ENCODE measurements around the gene CABLES2.
"Not testable (repeated sequence)": the region's sequence is repeated elsewhere in the genome, so short reads cannot be mapped to it uniquely, and the experiment has no call there.

CABLES2 gene

DNA sequence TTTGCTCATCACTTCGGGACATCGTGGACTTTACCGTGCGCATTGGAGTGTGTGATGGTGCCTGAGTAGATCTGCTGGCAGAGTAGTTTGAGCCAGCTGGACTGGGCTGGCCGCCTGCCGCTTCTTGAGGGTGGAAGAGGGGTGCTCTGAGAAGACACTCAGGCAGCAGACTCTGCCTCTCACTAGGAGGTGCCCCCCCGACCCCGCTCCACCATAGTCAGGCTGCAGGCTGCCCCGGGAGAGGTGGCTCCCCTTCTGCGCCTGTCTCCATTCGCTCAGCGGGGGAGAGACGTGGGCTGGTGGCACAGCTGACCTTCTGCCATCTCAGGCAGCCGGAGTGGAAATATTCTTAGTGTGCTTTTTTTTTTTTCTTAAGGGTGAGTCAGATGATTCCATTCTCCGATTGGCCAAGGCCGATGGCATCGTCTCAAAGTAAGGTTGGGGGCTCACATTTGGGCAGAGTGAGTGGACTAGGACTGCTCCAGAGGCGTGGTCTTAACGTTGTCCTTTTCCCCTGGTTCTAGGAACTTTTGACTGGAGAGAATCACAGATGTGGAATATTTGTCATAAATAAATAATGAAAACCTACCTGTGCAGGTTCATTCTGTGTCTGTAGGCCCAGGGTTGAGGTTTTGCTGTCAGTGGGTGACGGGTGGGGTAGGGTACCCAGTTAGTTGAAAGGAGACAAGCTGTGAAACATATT is 19.0 kb downstream of the CABLES2 start:
- no peak for DNase-seq

DNA sequence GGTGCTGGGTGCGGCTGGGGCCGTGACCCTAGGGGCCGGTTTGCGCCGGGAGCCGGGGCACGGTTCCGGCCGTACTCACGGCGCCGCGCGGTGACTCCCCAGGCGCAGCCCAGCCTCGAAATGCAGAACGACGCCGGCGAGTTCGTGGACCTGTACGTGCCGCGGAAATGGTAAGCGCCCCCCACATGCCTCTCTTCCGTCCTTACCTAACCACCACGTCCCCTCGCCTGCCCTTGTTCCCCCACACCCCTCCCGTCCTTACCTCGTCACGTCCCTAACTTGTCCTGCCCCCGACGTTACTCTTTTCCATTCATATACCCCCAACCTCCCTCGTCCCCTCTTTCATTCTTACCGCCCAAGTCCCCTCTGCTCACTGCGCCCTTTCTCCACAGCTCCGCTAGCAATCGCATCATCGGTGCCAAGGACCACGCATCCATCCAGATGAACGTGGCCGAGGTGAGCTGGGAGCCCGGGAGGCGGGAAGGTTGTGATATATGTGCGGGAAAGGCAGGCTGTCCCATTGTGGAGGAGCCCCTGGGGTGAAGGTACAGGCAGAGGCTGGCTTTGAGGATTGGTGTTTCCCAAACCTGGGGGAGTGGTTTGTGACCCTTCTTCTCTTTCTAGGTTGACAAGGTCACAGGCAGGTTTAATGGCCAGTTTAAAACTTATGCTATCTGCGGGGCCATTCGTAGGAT is 19.7 kb downstream of the CABLES2 start:
- no peak for DNase-seq

DNA sequence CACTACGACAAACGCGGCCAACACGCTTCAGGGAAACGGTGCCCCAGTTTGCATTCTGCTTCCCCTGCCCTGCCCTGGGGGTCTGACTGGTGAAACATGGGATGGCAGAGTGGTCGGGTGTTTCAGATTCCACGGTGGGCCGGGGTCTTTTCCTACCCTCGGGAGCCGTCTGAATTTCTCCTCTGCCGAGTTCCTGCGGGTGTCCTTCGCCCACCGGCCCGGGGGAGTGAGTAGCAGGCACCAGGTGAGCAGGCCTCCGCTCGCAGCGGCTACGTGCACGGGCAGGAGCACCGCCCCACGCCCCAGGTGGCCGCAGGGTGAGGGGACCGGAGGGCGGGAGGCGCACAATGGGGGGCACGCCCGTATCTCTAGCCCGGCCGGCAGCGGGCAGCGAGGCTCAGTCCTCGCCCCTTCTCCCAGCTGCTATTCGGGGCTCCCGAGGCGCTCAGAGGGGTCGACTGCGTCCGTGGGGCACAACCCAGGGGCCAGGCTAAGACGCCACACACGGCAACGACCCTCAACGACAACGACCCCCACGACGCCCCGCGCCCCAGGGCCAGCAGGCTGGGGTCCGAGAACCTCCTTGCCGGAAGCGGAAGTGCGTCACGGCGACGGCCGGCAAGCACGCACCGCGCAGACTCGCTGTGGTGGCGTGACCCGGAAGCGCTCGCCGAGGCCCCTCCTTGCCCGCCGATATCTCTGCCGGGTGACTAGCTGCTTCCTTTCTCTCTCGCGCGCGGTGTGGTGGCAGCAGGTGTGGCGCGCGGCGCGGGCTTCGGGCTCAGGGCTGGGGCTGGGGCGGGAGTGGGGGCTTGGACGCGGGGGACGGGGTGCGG is 20.5 kb downstream of the CABLES2 start, which contains the start of gene RPS21:
RPS21 (plus strand) TSS at position 721 of the 836 bp plus-strand sequence. CDS start 236 bp downstream, outside the sequence.
- DNase-seq = peak; percentile 83

DNA sequence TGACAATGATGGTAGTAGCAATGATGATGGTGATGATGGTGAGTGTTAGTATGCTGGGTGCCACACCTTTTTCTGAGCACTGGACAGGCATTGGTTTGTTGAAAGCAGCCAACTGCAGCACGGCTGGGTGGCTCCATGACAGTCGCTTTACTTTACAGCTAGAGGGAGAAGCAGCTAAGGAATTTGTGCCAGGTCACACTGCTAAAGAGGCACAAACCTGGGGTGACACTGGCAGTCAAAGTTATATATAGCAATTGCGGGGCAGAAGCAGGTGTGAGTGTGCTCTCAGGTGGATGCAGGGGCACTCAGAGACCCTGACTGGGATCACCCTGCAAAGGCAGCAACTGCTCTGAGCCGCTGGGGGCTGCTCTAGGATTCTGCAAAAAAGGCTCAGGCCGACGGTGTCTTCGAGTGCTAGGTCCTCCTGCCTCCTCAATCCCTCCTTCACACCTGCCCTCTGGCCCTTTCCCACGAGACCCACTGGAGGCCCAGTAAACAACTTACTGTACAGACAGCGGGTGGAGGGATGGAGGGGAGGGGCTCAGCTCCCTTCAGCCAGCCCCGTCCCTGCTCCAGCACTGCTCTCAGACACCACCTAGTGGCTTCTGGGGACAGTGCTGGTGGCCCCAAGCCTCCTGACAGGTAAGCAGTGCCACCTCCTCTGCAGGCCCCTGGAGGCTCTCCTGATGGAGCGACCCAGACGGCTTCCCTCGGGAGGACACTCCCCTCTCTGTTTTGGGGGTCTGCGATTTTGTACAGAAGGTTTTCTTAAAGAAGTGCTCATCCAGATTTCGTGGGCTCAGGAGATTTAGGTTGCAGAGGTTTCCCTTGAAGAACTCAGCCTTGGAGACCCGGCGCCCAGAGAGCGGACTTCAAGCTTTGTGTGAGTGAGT is 24.5 kb downstream of the CABLES2 start:
- DNase-seq = peak; percentile 62

DNA sequence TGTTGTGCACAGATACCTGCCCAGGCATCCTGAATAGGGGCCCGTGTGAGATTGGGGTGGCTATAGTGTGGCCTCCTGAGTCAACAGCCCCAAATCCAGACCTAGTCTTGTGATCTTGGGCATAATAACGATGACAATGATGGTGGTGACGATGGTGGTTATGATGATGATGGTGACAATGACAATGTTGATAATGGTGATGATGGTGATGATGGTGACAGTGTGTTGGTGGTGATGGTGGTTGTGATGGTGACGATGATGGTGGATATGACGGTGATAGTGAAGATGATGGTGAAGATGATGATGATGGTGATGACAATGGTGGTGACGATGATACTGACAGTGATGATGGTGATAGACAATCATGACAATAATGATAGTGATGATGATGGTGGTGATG is 25.2 kb downstream of the CABLES2 start:
- DNase-seq = no peak

DNA sequence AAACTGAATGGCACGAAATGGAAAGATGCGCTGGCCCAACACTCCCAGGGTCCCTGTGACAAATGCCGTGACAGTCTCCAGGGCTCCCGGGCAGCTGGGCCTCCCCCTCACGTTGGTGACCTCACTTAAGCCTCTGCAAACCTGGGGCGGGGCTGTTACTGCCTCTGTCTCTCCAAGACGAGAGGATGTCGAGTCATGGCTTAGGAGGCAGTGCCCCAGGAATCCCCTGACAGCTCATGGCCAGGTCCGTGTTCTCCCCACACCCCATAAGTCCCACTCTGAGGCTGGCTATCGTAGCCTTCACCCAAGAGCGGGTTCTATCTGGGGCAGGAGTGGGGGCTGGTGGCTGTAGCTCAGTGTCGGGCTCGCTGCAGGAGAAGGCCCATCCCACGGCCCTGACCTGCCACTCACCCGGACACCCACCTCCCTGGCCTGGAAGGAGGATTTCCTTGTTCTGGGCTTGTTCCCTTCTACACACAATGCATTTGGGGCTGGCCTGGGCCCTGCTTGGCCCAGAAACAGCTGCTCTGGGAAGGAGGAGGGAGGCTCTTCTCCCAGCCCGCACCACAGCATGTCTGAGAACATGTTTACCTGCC is 25.8 kb downstream of the CABLES2 start:
- no peak for DNase-seq

DNA sequence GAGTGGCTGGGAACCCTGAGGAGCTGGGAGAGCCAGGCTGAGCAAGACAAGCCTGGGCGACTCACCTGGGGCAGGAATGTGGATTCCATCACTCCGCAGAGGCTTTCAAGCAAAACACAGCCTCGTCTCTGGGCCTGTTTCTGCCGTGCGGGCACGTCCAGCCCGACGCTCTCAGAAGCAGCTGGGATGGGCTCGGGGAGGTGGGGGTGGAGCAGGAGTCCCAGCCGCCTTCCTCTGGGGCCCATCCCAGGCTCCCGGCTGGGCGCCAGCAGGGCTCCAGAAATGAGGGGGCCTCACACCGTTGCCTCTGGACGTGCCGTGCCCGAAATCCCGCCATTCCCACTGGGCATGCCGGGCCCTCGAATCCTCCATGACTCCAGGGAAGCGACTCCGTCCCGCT is 28.9 kb downstream of the CABLES2 start:
- DNase-seq = no peak

DNA sequence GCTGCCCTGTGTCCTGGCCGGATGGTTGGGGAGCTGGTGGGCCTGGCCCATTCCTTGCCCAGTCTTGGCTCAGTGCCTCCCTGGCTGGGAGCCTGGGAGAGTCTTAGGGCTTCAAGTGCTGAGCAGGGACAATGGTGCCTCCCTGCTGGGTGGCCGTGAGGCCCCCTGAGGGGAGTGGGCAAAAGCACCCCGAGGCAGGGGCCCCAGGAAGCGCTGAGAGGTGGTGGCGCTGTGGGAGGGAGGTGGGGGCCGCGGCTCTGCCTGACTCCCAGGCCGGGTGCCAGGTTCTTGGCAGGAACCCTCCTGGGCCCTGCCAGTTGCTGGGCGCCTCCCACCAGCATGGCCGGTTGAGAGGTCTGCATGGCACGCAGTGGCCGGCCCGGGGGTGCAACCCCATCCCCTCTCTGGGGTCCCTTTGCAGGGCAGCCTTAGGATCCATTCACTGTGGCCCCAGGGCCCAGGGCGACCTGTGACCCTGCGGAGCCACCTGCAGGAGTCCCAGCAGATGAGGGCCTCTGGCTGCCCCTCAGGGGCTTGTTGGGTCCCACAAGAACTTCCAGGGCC is 29.4 kb downstream of the CABLES2 start:
- no peak for DNase-seq

DNA sequence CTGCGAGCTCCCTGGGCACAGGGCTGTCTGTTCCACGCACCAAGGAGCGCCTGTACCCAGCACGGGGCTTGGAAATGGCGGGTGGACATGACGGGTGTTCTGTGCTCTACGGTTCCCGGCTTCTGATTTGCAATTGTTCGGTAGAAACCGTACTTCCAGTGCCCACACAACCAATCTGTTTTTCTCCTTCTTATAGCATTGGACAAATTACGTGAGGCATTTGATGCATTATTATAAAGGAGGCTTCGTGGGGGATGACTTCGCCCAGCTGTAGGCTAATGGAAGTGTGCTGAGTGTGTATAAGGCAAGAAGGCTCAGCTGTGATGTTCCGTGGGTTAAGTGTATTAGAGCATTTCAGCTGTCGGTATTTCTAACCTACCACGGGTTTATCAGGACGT is 30.0 kb downstream of the CABLES2 start:
- no peak for DNase-seq

DNA sequence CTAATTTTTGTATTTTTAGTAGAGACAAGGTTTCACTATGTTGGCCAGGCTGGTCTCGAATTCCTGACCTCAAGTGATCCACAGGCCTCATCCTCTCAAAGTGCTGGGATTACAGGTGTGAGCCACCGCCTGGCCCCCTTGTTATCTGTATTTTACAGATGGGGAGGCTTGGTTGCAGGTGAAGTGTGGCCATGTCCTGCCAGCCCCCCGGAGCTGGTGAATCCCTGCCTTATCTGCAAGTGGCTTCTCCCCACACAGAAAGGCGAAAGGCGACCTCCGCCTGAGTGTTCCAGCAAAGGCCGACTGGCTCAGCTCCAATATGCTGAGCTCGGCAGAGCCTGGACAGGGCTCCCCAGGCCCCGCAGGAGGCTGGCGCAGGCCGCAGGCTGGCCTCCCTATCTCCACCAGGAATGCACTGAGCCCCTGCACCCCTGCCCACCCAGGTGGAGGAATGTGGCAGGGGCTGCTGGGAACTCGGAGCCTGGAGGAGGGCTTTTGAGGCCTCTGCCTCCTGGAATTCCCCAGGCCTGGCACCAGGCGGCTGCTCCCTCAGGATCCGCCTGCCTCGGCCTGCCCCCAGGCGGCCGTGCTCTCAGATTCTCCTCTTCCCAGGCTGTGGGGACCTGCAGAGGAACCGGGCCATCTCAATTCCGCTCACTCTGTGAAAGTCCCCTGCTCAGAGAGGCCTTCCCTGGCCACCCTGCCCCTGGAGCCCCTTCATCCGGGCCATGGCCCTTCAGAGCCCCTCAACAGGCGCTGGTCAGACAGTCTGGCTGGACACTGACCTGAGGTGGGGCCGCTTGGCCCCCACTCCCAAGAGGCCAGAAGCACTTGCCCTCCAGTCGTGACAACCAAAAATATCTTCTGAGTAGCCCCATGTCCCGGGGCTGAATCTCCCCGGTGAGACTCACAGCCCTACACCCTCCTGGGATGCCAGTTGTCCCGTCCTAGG is 30.7 kb downstream of the CABLES2 start:
- DNase-seq = no peak

DNA sequence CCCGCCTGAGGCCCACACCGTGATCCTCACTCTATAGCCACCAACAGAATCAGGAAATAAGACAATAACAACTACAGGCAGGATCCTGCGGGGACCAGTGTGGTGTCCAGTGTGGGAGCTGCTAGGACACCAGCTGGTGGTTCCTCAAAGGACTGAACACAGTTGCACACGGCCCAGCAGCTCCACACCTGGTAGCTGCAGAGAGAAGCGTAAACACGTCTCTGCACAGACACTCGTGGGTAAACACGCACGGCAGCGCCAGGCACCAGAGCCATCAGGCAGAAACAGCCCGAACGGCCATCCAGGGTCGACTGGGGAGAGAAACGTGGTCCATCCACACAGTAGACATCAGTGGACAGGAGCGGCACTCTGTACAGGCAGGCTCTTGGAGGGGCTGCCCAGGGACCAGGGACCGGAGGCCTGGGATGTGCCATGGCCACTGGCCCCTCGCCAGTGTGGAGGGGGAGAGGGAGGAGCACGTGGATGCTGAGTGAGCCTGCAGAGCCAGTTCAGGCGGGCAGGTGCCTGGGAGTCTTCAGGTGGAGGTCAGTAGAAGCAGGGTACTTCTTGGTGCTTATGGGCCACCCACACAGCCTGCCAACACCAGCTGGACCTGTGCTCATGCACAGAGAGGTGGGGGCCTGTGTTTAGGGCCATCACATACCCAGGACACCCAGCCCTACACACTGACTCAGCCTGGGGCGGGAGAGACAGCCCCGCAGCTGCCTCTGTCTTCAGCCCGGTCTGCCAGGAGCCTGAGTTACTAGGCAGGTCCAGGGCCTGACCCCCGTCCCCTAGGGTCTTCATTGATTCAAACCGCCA is 32.5 kb downstream of the CABLES2 start:
- DNase-seq = no peak

DNA sequence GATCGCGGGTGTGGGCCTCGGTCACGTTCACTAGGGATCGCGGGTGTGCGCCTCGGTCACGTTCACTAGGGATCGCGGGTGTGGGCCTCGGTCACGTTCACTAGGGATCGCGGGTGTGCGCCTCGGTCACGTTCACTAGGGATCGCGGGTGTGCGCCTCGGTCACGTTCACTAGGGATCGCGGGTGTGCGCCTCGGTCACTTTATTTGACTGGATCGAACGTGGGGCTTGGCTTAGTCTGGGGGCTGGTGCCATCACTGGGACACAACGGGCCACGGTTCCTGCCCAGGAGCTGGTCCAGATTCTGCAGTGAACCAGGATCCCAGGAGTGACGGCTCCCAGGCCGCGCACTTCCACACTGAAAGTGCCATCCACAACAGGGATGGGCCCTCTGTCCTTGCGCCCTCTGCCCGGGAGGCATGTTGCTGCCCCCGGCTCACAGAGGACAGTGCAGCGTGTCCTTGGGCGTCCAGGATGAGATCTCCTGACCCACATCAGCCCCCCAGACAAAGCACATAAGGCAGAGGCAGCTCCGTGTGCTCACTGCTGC is 33.4 kb downstream of the CABLES2 start:
- DNase-seq = not testable (repeated sequence)

DNA sequence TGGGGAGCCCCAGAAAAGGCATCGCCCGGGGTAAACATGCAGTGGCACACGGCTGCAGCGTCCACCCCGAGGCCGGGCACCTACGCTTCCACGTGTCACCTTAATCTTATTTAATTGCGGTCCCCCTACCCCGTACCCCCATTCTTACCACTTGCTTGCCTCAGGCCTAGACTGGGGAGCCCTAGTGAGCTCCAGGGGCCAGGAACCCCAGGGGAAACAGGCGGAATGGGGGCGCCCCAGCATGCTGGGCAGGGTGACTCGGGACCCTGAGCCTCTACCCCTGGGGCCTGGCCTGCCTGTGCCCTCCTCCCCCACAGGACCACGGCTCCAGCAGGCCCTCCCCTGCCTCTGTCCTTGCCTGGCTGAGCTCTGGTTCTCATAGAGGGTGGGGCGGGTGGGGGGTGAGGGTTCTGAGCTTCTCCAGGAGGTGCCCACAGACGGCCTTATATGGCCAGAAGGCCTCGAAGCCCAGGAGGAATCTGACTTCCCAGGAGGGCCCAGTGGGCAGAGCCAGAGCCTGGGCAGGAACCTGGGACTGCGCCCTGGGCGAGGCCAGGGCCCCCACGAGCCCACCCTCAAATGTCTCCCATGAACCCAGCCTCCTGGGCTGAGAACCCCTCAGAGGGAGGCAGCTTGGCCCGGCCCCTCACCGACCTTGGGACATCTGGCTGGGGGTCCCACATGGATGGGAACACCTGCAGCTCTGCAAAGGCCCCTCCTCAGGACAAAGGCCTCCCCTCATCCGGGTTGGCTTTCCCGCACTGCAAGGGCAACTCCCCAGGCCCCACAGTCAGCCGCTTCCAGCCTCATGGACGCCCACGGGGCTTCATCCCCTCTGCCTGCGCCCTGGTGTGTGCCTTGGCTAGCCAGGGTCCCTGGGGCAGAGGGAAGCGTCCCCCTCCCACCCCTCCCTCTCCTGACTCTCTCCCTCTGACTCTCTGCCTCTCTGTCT is 34.8 kb downstream of the CABLES2 start:
- no peak for DNase-seq

DNA sequence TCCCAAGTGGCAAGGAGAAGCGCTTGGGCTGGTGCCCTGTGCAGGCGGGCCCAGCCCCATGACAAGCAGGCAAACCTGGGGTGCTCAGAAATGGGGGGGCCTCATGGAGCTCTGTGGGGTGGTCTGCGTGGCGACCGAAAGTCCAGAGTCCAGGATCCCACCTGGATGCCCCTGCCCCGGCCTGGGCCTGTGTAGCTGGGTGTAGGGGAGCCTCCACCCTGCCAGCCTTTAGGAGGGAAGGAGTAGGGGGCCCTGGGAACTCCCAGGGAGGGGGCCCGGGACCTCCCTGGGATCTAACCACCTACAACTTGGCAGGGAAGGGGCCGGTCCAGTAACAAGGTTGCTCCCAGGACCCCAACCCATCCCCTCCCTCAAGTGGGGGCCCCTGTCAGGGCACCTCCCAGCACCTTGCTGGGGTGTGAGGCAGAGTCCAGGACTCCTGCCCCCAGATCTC is 35.5 kb downstream of the CABLES2 start:
- DNase-seq = no peak

DNA sequence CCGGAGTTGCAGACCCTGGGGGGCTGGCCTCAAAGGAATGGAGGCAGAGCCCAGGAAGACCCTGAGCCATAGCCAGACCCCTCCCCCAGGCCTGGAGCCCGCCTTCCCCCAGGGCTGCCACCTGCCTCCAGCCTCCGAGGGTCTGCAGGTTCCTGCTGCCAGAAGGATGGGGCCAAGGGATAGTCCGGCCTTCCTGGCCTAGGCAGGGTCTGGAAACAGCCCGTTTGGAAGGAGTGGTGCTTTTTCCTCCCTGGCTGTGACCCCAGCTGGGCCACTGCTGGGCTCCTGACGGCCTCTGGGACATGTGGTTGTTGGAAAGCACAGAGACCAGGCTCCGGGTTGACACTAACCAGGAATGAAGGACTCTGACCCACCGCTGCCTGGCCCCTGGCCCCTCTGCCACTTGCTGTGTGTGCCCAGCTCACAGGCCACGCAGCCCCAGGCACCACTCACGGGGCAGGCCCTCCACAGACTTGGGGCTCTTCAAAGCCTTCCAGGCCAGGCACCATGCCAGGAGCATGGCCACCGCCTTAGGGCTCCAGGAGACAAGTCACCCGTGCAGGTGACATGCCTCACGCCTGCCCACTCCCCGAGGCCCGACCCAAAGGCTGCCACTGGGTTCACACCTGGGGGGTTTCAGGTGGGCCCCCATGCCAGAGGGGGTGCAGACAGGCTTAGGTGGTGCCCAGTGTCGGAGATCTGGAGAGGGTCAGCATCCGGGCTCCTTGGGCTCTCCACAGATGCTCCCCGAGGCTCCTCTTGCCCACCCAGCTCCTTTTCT is 36.1 kb downstream of the CABLES2 start:
- no peak for DNase-seq

DNA sequence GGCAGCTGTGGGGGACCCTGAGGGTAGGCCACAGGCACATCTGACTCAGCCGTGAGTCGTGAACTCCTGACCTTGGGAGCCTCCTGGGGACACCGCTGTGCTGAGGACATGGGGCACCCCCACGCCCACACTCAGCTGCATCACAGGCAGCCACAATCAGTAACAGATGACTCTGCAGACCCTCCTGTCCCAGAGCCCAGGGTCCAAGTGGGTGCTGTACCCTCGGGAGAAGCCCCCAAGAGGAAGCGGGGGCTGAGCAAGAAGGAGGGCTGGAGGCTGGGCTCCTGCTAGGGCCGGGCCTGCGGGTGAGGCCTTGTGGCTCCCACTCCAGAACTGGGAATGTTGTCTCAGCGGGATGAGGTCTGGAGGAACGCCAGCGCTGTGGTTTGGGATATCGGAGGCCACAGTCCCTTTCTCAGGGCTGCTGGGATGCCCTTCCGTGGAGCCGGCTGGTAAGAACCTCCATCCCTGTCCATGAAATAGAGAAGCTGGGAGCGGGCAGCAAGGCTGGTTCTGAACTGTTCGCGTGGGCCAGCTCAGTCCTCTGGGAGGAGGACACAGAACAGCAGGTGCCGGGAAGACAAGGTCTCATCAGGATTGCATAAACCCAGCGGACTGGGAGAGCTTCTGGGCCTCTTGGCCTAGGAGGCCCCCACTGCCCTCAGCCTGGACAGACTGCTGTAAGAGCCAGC is 36.8 kb downstream of the CABLES2 start:
- DNase-seq = no peak

DNA sequence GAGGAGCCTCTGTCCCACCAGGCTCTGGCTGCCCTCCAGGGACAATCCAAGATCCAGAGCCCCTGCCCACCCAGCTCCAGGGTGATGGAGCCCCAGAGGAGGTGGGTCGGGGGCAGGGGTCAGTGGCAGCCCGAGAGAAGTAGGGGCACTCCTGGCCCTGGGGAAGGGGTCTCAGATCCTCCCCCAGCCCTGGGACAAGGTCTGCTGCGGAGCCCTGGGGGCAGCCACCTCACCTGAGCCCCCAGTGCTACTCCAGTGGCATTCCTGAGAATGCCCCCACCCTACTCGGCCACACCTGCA is 37.3 kb downstream of the CABLES2 start:
- DNase-seq = no peak
